Measurements from ENCODE around the gene TLK2.

GRCh38 chr17:62576382-62576781, 97.8 kb downstream of the TLK2 start:
- no peak for TF ChIP-seq CTCF (conservative IDR thresholded peaks at IDR 0.05; ENCODE audit: low read depth, low read length)
- TF ChIP-seq EZH2phosphoT487 (IDR thresholded peaks at IDR 0.05; ENCODE audit: borderline replicate concordance, low read length): no peak

Data from PC-3 (cell line).